Gastroesophageal sphincter (tissue), 3 donors: Measurements from ENCODE around the gene CHST8.

ENCODE experiments used
- EP300 ChIP-seq: sonication (generic); formaldehyde crosslinking; IDR thresholded peaks from one replicate; pipeline ENCODE4 v1.6.1; 2017; ENCODE audit warnings: antibody characterized with exemption, mild to moderate bottlenecking
- POLR2A ChIP-seq, 2 donors: fragments of 450-650 bp; IDR thresholded peaks; one replicate each; pipeline ENCODE4 v1.6.1; 2017; ENCODE audit warnings: antibody characterized with exemption in 2 of 2, mild to moderate bottlenecking in 2 of 2, moderate library complexity in 1 of 2
- POLR2AphosphoS5 ChIP-seq: sonication (generic); formaldehyde crosslinking; IDR thresholded peaks from one replicate; pipeline ENCODE4 v1.6.1; 2017; ENCODE audit warnings: antibody characterized with exemption
- TF ChIP-seq, protein P1 (sequence below), 4 experiments: fragments of 200-600 bp in 2 of 4; fragments of 450-650 bp in 2 of 4; sonication (generic) in 1 of 4; IDR thresholded peaks; one replicate each; pipeline ENCODE4 v1.5.1; 2017 to 2019; ENCODE audit warnings: antibody characterized with exemption in 4 of 4, mild to moderate bottlenecking in 2 of 4, moderate library complexity in 2 of 4

DNA sequence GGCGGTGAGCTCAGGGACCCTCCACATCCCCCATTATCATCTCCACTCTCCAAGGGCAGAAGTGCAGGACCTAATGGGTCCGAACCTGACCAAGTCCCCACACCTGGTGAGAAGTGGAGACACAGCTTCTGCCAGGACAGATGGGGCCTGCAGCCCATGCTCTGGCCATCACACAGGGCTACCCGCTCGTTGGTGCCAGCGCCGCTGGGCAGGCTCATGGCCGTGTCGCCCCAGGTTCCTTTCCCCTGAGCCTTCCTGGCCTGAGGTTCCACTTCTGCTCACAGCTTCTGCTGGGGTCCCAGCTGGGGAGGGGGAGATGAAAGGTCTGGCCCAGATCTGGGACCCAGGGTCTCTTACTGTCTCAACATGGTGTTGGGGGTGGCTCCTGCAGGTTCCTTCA is 126.5 kb downstream of the CHST8 start:
- TF ChIP-seq, protein P1, sequence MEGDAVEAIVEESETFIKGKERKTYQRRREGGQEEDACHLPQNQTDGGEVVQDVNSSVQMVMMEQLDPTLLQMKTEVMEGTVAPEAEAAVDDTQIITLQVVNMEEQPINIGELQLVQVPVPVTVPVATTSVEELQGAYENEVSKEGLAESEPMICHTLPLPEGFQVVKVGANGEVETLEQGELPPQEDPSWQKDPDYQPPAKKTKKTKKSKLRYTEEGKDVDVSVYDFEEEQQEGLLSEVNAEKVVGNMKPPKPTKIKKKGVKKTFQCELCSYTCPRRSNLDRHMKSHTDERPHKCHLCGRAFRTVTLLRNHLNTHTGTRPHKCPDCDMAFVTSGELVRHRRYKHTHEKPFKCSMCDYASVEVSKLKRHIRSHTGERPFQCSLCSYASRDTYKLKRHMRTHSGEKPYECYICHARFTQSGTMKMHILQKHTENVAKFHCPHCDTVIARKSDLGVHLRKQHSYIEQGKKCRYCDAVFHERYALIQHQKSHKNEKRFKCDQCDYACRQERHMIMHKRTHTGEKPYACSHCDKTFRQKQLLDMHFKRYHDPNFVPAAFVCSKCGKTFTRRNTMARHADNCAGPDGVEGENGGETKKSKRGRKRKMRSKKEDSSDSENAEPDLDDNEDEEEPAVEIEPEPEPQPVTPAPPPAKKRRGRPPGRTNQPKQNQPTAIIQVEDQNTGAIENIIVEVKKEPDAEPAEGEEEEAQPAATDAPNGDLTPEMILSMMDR (IDR thresholded peaks at IDR 0.05), result no peak
- TF ChIP-seq POLR2A (IDR thresholded peaks at IDR 0.05) (no peak), POLR2AphosphoS5 (no peak), EP300 (no peak)
